Fibroblast of the aortic adventitia (primary cell): ENCODE data around the gene TNC. TPM values are rescaled to one million over a fixed set of nuclear protein-coding genes. Genes with fewer than 3 reads are reported as not detected.

Experiments
- DNase-seq: peaks from one replicate; pipeline ENCODE4 v3.0.0-alpha.2; 2010; ENCODE audit warnings: low read depth
- H3K4me3 ChIP-seq: 2 replicates; pipeline ENCODE4 v1.5.1; 2011; ENCODE audit warnings: low read depth, mild to moderate bottlenecking, control low read depth, low read length, moderate library complexity
- CTCF ChIP-seq: IDR thresholded peaks from 2 replicates; pipeline ENCODE4 v1.5.1; 2011; ENCODE audit warnings: mild to moderate bottlenecking, low read length, control low read depth, inconsistent platforms; ENCODE audit not compliant: insufficient read depth
- total RNA-seq: library from RNA; depleted of rRNA; stranded (reverse); fragments of >200 nt; gene quantifications from 2 replicates; pipeline ENCODE4 v1.2.3, GENCODE V29; 2012; ENCODE audit warnings: low replicate concordance

TNC gene
- total RNA-seq, 1 donor = 49.7 TPM

- peak; percentile 82 for DNase-seq
- H3K4me3 ChIP-seq = no peak overlapping the region
- TF ChIP-seq CTCF = no peak
These were observed 95.1 kb downstream of the TNC start for GRCh38 chr9:115022760-115023434.

GRCh38 chr9:115018547-115019435 is 99.2 kb downstream of the TNC start:
- no peak for TF ChIP-seq CTCF
- peak; percentile 96 for DNase-seq
- H3K4me3 ChIP-seq = no peak overlapping the region

GRCh38 chr9:115016344-115016743 is 101.6 kb downstream of the TNC start:
- no peak for DNase-seq
- no peak for TF ChIP-seq CTCF
- H3K4me3 ChIP-seq = no peak overlapping the region

- TF ChIP-seq CTCF = peak; percentile 78
- DNase-seq = peak; percentile 77
- H3K4me3 ChIP-seq = no peak overlapping the region
These were observed 102.8 kb downstream of the TNC start for GRCh38 chr9:115015018-115015635.

GRCh38 chr9:115014438-115014837 is 103.5 kb downstream of the TNC start:
- no peak overlapping the region for H3K4me3 ChIP-seq
- TF ChIP-seq CTCF = no peak
- DNase-seq = no peak

- DNase-seq = peak; percentile 87
- peak; percentile 84 for TF ChIP-seq CTCF
- no peak overlapping the region for H3K4me3 ChIP-seq
These were observed 104.0 kb downstream of the TNC start for GRCh38 chr9:115013998-115014397.
